SK-N-MC (cell line): ENCODE measurements around the gene USP13.

Source experiments
- DNase-seq: peaks from one replicate; pipeline ENCODE4 v3.0.0-alpha.2; 2011; ENCODE audit warnings: low read depth, low spot score
- H3K27ac ChIP-seq: fragments of 200-600 bp; sonication (generic); 2 replicates; pipeline ENCODE4 v1.5.1; 2016; ENCODE audit warnings: mixed run types
- H3K36me3 ChIP-seq: fragments of 200-600 bp; sonication (generic); 2 replicates; pipeline ENCODE4 v1.6.1; 2017; ENCODE audit warnings: antibody characterized with exemption, low read length, mixed read lengths; ENCODE audit not compliant: insufficient read depth
- H3K4me3 ChIP-seq: fragments of 200-600 bp; sonication (generic); 2 replicates; pipeline ENCODE4 v1.5.1; 2016
- H3K9ac ChIP-seq: fragments of 200-600 bp; sonication (generic); 2 replicates; pipeline ENCODE4 v1.8.0; 2017; ENCODE audit warnings: mixed run types, mixed read lengths; ENCODE audit not compliant: insufficient read length
- H3K9me3 ChIP-seq: fragments of 200-600 bp; sonication (generic); 2 replicates; pipeline ENCODE4 v1.6.1; 2017; ENCODE audit warnings: low read depth, mild to moderate bottlenecking, antibody characterized with exemption, low read length, moderate library complexity, mixed read lengths
- EZH2 ChIP-seq: fragments of 200-600 bp; sonication (generic); IDR thresholded peaks from one replicate; pipeline ENCODE4 v1.6.1; 2017; ENCODE audit warnings: antibody characterized with exemption
- FOXP2 ChIP-seq: optimal IDR thresholded peaks from 2 replicates; pipeline ENCODE3; 2011; ENCODE audit warnings: mild to moderate bottlenecking, moderate library complexity; ENCODE audit not compliant: insufficient read depth; ENCODE audit errors: extremely low read length, control extremely low read depth
- POLR2AphosphoS5 ChIP-seq: IDR thresholded peaks from 2 replicates; pipeline ENCODE4 v1.6.1; 2012; ENCODE audit warnings: mild to moderate bottlenecking, low read depth, low read length, borderline replicate concordance

The USP13 gene

GRCh38 chr3:179791793-179792192 lies 139.0 kb downstream of the USP13 start:
- TF ChIP-seq POLR2AphosphoS5, result no peak
- no peak for TF ChIP-seq EZH2
- no peak for TF ChIP-seq FOXP2
- Histone ChIP-seq H3K9ac (no peak overlapping the region), H3K27ac (no peak overlapping the region), H3K9me3 (no peaks in the 10 kb centered on the region), H3K4me3 (no peak overlapping the region), H3K36me3 (no peaks in the 10 kb centered on the region)
- DNase-seq, result no peak

GRCh38 chr3:179794355-179794754 lies 141.5 kb downstream of the USP13 start:
- DNase-seq, result no peak
- Histone ChIP-seq H3K9me3 (no peaks in the 10 kb centered on the region), H3K36me3 (no peaks in the 10 kb centered on the region), H3K4me3 (no peak overlapping the region), H3K9ac (no peak overlapping the region), H3K27ac (no peak overlapping the region)
- TF ChIP-seq POLR2AphosphoS5, result no peak
- no peak for TF ChIP-seq EZH2
- no peak for TF ChIP-seq FOXP2

- no peaks in the 10 kb centered on the region for H3K9me3 ChIP-seq
- TF ChIP-seq POLR2AphosphoS5, result no peak
- TF ChIP-seq EZH2, result no peak
- no peak for TF ChIP-seq FOXP2
- no peak overlapping the region for H3K27ac ChIP-seq
- no peaks in the 10 kb centered on the region for H3K36me3 ChIP-seq
- no peak for DNase-seq
- H3K9ac ChIP-seq, result no peak overlapping the region
- H3K4me3 ChIP-seq, result no peak overlapping the region
Observed at GRCh38 chr3:179796421-179796820, 143.6 kb downstream of the USP13 start.

- Histone ChIP-seq H3K9me3 (no peaks in the 10 kb centered on the region), H3K4me3 (no peak overlapping the region), H3K27ac (no peak overlapping the region), H3K36me3 (no peaks in the 10 kb centered on the region), H3K9ac (no peak overlapping the region)
- DNase-seq, result no peak
- no peak for TF ChIP-seq EZH2
- TF ChIP-seq FOXP2, result no peak
- TF ChIP-seq POLR2AphosphoS5, result no peak
Observed at GRCh38 chr3:179797192-179797591, 144.4 kb downstream of the USP13 start.

GRCh38 chr3:179801263-179801662 lies 148.4 kb downstream of the USP13 start:
- H3K4me3 ChIP-seq, result no peak overlapping the region
- DNase-seq, result no peak
- no peak overlapping the region for H3K27ac ChIP-seq
- TF ChIP-seq FOXP2 (no peak), POLR2AphosphoS5 (no peak), EZH2 (no peak)
- H3K9me3 ChIP-seq, result no peaks in the 10 kb centered on the region
- H3K36me3 ChIP-seq, result no peaks in the 10 kb centered on the region
- H3K9ac ChIP-seq, result no peak overlapping the region

- no peak overlapping the region for H3K9ac ChIP-seq
- H3K36me3 ChIP-seq, result no peaks in the 10 kb centered on the region
- H3K27ac ChIP-seq, result no peak overlapping the region
- DNase-seq, result no peak
- TF ChIP-seq EZH2 (no peak), FOXP2 (no peak), POLR2AphosphoS5 (no peak)
- H3K9me3 ChIP-seq, result no peaks in the 10 kb centered on the region
- no peak overlapping the region for H3K4me3 ChIP-seq
Observed at GRCh38 chr3:179801856-179802255, 149.0 kb downstream of the USP13 start.

GRCh38 chr3:179806177-179806576 lies 153.3 kb downstream of the USP13 start:
- no peak overlapping the region for H3K9ac ChIP-seq
- no peak for TF ChIP-seq EZH2
- no peak for TF ChIP-seq POLR2AphosphoS5
- TF ChIP-seq FOXP2, result no peak
- H3K9me3 ChIP-seq, result no peaks in the 10 kb centered on the region
- H3K27ac ChIP-seq, result no peak overlapping the region
- no peaks in the 10 kb centered on the region for H3K36me3 ChIP-seq
- DNase-seq, result no peak
- H3K4me3 ChIP-seq, result no peak overlapping the region

- no peak for TF ChIP-seq FOXP2
- TF ChIP-seq POLR2AphosphoS5, result no peak
- no peak for TF ChIP-seq EZH2
- no peak for DNase-seq
- Histone ChIP-seq H3K9ac (no peak overlapping the region), H3K27ac (no peak overlapping the region), H3K36me3 (no peaks in the 10 kb centered on the region), H3K4me3 (no peak overlapping the region), H3K9me3 (no peaks in the 10 kb centered on the region)
Observed at GRCh38 chr3:179807588-179807987, 154.7 kb downstream of the USP13 start.

- no peak for DNase-seq
- Histone ChIP-seq H3K4me3 (no peak overlapping the region), H3K27ac (no peak overlapping the region), H3K36me3 (no peaks in the 10 kb centered on the region), H3K9ac (no peak overlapping the region), H3K9me3 (no peaks in the 10 kb centered on the region)
- no peak for TF ChIP-seq EZH2
- no peak for TF ChIP-seq POLR2AphosphoS5
- TF ChIP-seq FOXP2, result no peak
Observed at GRCh38 chr3:179809639-179810038, 156.8 kb downstream of the USP13 start.

GRCh38 chr3:179811321-179812095 lies 158.7 kb downstream of the USP13 start:
- no peak overlapping the region for H3K9ac ChIP-seq
- H3K27ac ChIP-seq, result no peak overlapping the region
- H3K4me3 ChIP-seq, result no peak overlapping the region
- peak; percentile 47 for DNase-seq
- no peaks in the 10 kb centered on the region for H3K9me3 ChIP-seq
- no peaks in the 10 kb centered on the region for H3K36me3 ChIP-seq
- TF ChIP-seq POLR2AphosphoS5 (no peak), FOXP2 (no peak), EZH2 (no peak)
